DND-41 (cell line): Measurements from ENCODE around the gene JAKMIP1.

Experiments used
- CTCF ChIP-seq: IDR thresholded peaks from 2 replicates; pipeline ENCODE4 v1.5.1; 2012; ENCODE audit warnings: borderline replicate concordance, low read length, moderate library complexity, mild to moderate bottlenecking; ENCODE audit not compliant: poor library complexity, severe bottlenecking; ENCODE audit errors: extremely low read depth
- EZH2 ChIP-seq: IDR thresholded peaks from 3 replicates; pipeline ENCODE4 v1.6.1; 2012; ENCODE audit warnings: borderline replicate concordance, low read depth, mild to moderate bottlenecking, moderate library complexity, low read length, inconsistent platforms; ENCODE audit not compliant: severe bottlenecking

- no peak for TF ChIP-seq CTCF
- TF ChIP-seq EZH2 = no peak
Measured at GRCh38 chr4:6191448-6192130, 8.8 kb downstream of the JAKMIP1 start.
